ENCODE measurements around the gene NOB1.
"Not testable (repeated sequence)": the region's sequence is repeated elsewhere in the genome, so short reads cannot be mapped to it uniquely, and the experiment has no call there.

The NOB1 gene

DNA sequence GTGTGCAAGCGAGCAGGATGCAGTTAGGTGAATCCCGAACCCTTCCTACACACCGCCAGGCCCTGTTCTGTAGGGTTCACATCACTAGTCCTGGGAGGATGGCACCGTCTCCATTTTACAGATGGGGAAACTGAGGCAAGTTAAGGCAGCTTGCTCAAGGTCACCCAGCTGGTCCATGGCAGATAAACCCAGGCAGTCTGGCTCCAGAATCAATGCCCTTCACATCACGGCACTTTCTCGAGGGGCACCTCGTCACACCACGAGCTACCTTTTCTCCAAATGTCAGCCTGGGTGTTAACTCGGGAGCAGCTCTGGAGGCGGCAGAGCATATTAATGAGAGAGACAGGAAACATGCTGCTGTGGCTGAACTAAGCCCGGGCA, 9.5 kb downstream of the NOB1 start:
- H3K4me3 ChIP-seq (ENCODE audit: low read depth in 1 of 2, low read length in 1 of 2) = no peak overlapping the region
- TF ChIP-seq, protein P1, sequence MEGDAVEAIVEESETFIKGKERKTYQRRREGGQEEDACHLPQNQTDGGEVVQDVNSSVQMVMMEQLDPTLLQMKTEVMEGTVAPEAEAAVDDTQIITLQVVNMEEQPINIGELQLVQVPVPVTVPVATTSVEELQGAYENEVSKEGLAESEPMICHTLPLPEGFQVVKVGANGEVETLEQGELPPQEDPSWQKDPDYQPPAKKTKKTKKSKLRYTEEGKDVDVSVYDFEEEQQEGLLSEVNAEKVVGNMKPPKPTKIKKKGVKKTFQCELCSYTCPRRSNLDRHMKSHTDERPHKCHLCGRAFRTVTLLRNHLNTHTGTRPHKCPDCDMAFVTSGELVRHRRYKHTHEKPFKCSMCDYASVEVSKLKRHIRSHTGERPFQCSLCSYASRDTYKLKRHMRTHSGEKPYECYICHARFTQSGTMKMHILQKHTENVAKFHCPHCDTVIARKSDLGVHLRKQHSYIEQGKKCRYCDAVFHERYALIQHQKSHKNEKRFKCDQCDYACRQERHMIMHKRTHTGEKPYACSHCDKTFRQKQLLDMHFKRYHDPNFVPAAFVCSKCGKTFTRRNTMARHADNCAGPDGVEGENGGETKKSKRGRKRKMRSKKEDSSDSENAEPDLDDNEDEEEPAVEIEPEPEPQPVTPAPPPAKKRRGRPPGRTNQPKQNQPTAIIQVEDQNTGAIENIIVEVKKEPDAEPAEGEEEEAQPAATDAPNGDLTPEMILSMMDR (IDR thresholded peaks at IDR 0.05) = no peak
- H3K36me3 ChIP-seq = peaks cover 27% of the 10 kb centered on the region
- no peaks in the 10 kb centered on the region for H3K9me3 ChIP-seq
- no peak overlapping the region for H3K27ac ChIP-seq
- H3K27me3 ChIP-seq = no peaks in the 10 kb centered on the region
- H3K4me1 ChIP-seq (ENCODE audit: control insufficient read depth in 1 of 2, insufficient read depth in 1 of 2, low read depth in 1 of 2, low read length in 1 of 2) = peaks cover 12% of the 10 kb centered on the region in 2 experiments

DNA sequence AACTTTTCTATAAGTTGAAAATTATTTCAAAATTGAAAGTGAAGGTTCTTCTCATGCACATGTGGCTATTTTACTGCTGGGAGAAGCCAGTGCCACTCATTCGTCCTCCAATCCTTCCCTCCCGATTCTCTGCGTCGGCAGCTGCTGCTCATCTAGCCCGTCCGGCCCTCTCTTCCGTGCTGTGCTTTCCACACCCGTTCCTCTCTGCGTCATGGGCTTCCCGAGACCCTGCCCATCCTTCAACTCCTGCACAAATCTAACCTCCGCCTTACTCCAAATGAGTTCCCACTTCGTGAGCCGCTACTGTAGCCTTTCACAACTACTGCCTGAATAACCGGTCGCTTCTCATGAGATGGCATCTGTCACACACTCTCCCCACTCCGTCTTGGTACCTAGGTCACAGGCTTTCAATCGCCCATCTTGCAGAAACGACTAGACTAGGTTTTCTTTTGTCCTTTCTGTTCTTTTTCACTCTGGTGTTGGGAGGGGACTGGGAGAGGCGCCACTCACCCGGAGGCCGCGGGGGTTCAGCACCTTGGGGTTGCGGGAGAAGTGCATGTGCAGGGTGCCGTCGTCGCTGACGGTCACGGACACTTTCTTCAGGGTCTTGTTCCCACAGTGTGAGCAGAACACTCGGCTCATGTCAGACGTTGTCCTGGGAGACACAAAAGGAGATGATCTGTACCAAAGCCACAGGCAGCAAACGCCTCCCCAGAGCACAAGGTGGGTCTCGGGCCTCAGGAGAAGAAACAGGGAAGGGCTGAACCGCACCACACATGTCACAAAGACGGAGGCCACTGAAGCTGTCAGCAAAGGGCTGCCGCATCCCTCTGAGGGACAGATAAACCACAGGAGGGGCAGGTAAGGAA, 10.1 kb downstream of the NOB1 start:
- Histone ChIP-seq H3K27ac (no peak overlapping the region), H3K9me3 (no peaks in the 10 kb centered on the region), H3K4me3 (ENCODE audit: low read depth in 1 of 2, low read length in 1 of 2) (no peak overlapping the region), H3K4me1 (ENCODE audit: control insufficient read depth in 1 of 2, insufficient read depth in 1 of 2, low read depth in 1 of 2, low read length in 1 of 2) (peaks cover 12% of the 10 kb centered on the region in 2 experiments), H3K36me3 (peaks cover 27% of the 10 kb centered on the region), H3K27me3 (no peaks in the 10 kb centered on the region)
- TF ChIP-seq, protein P1 (IDR thresholded peaks at IDR 0.05) = no peak

DNA sequence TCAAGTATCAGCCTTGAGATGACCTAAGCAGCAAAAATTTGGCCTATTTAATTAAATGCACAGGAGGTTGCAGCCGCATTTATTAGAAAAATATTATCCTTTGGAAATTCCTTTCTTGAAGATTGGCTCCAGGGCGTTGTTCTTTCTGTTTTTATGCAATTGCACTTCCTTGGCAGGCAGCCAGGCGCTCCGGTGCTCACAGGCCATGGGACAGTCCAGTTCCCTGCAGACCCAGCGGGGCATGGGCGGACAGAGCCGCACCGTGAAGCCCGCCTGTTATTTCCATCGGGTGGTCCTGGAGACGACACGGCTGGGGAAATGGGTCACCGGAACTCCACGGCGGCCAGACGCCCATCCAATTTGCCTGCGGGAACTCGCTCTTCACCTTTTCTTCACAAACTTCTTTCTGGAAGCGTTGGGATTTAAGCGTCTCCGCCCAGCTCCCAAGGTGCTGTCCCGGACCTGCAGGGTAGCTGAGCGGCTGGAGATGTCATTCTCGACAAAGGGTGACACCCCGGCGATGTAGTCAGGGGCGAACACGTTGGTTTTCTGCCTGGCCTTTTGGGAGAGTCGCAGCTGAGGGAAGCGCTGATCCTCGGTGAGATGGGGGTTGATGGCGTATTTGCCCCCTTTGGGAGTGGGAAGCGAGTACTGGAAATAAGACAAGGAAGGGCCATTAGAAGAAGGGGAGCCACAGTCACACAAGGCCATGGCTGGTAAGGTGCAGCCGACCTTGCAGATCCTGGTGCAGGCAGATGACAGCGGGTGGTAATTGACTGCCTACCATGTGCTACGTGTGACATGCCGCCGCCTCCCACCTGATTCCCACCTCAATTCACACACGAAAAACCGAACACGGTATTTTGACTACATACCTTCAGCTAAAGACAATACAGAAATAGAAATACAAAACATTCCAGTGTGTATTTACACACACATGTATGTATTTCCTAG, 12.5 kb downstream of the NOB1 start:
- peaks cover 9% of the 10 kb centered on the region for H3K36me3 ChIP-seq
- peaks cover 12% of the 10 kb centered on the region in 2 experiments for H3K4me1 ChIP-seq (ENCODE audit: control insufficient read depth in 1 of 2, insufficient read depth in 1 of 2, low read depth in 1 of 2, low read length in 1 of 2)
- H3K27ac ChIP-seq = peak overlapping the region; percentile 21
- H3K9me3 ChIP-seq = no peaks in the 10 kb centered on the region
- no peaks in the 10 kb centered on the region for H3K27me3 ChIP-seq
- no peak overlapping the region for H3K4me3 ChIP-seq (ENCODE audit: low read depth in 1 of 2, low read length in 1 of 2)
- TF ChIP-seq, protein P1 (IDR thresholded peaks at IDR 0.05) = no peak

DNA sequence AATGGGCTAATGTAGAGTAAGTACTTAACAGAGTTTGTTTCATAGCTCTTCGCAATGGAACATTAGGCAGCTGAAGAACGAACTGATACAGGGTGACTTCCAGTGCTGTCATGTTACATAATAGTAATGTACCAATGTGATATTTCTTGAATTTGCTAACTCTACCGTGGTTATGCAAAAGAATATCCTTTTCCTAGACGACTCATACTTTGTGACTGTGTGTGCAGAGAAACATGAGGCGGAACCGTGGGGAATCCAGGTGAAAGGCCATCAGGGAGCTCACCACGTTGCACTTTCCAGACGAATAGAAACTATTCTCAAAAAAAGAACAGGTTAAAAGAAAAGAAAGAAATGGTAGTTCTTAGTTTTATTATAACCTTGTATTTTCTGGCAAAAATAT, 13.2 kb downstream of the NOB1 start:
- no peaks in the 10 kb centered on the region for H3K9me3 ChIP-seq
- H3K27ac ChIP-seq = peak overlapping the region; percentile 21
- peaks cover 12% of the 10 kb centered on the region in 2 experiments for H3K4me1 ChIP-seq (ENCODE audit: control insufficient read depth in 1 of 2, insufficient read depth in 1 of 2, low read depth in 1 of 2, low read length in 1 of 2)
- H3K27me3 ChIP-seq = no peaks in the 10 kb centered on the region
- no peak overlapping the region for H3K4me3 ChIP-seq (ENCODE audit: low read depth in 1 of 2, low read length in 1 of 2)
- TF ChIP-seq, protein P1 (IDR thresholded peaks at IDR 0.05) = no peak
- H3K36me3 ChIP-seq = peaks cover 9% of the 10 kb centered on the region

DNA sequence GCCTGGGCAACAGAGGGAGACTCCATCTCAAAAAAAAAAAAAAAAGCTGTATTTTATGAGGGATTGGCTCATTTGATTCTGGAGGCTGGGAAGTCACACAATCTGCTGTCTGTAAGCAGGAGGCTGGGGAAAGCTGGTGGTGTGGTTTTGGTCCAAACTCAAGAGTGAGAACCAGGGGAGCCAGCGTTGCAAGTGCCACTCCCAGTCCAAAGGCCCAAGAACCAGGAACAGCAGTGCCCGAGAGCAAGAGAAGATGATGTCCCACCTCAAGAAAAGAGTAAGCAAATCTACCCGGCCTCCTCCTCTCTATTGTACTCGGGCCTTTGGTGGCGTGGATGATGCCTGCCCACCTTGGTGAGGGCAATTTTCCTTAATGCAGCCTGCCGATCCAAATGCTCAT, 22.6 kb downstream of the NOB1 start:
- Histone ChIP-seq H3K9me3 (no peaks in the 10 kb centered on the region), H3K27ac (no peak overlapping the region), H3K4me3 (ENCODE audit: low read depth in 1 of 2, low read length in 1 of 2) (no peak overlapping the region), H3K36me3 (no peaks in the 10 kb centered on the region), H3K4me1 (ENCODE audit: control insufficient read depth in 1 of 2, insufficient read depth in 1 of 2, low read depth in 1 of 2, low read length in 1 of 2) (peaks cover 1 to 3% of the 10 kb centered on the region in 2 experiments), H3K27me3 (peaks cover 16% of the 10 kb centered on the region)
- TF ChIP-seq, protein P1 (IDR thresholded peaks at IDR 0.05) = no peak

DNA sequence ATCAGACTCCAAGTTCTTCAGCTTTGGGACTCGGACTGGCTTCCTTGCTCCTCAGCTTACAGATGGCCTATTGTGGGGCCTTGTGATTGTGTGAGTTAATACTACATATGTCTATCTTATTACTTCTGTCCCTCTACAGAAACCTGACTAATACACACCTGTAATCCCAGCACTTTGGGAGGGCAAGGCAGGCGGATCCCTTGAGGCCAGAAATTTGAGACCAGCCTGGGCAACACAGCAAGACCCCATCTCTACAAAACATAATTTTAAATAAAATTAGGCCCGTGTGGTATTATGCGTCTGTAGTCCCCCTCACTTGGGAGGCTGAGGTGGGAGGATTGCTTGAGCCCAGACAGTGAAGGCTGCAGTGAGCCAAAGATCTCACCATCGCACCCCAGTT, 23.4 kb downstream of the NOB1 start:
- H3K9me3 ChIP-seq; H3K36me3 ChIP-seq; H3K27ac ChIP-seq; H3K4me3 ChIP-seq (ENCODE audit: low read depth in 1 of 2, low read length in 1 of 2): not testable (repeated sequence)
- Histone ChIP-seq H3K4me1 (ENCODE audit: control insufficient read depth in 1 of 2, insufficient read depth in 1 of 2, low read depth in 1 of 2, low read length in 1 of 2) (peaks cover 9 to 12% of the 10 kb centered on the region in 2 experiments), H3K27me3 (peaks cover 24% of the 10 kb centered on the region)

DNA sequence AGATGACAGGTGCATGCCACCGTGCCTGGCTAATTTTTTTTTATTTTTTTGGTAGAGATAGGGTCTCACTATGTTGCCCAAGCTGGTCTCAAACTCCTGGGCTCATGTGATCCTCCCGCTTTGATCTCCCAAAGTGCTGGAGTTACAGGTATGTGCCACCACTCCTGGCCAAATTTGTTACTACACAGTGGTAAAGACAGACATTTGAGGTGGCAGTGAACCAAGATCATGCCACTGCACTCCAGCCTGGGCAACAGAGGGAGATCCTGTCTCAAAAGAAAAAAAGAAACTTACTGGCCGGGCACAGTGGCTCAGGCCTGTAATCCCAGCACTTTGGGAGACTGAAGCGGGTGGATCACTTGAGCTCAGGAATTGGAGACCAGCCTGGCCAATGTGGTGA, 25.7 kb downstream of the NOB1 start:
- not testable (repeated sequence) for H3K9me3 ChIP-seq; H3K27ac ChIP-seq; H3K4me3 ChIP-seq (ENCODE audit: low read depth in 1 of 2, low read length in 1 of 2); H3K36me3 ChIP-seq
- Histone ChIP-seq H3K4me1 (ENCODE audit: control insufficient read depth in 1 of 2, insufficient read depth in 1 of 2, low read depth in 1 of 2, low read length in 1 of 2) (peaks cover 22 to 23% of the 10 kb centered on the region in 2 experiments), H3K27me3 (peaks cover 47% of the 10 kb centered on the region)

All from neutrophil (primary cell).